WTC11 (cell line): ENCODE results near the gene TMTC2. TPM values are rescaled to one million over a fixed set of nuclear protein-coding genes. Genes with fewer than 3 reads are reported as not detected.

Experiments used
- ATAC-seq: fragments of 200-7000 bp; cut with Tn5 transposase; 2 replicates; pipeline ENCODE4 v1.10.0; 2021; ENCODE audit warnings: mild to moderate bottlenecking, moderate library complexity
- CTCF ChIA-PET: fragments of 300-600 bp; sonication (Branson Sonifier 250); formaldehyde crosslinking; loops from one replicate; lab custom pipeline; 2021; ENCODE audit warnings: antibody characterized with exemption; lab: Charles Lee
- POLR2A ChIA-PET: fragments of 350-600 bp; sonication (Branson Sonifier 250); formaldehyde crosslinking; loops from one replicate; lab custom pipeline; 2021; ENCODE audit warnings: antibody characterized with exemption; lab: Charles Lee
- DNase-seq: peaks from one replicate; pipeline ENCODE4 v3.0.0; 2021; ENCODE audit warnings: low spot score
- H3K27ac Mint-ChIP-seq: 2 replicates; pipeline ENCODE4 v1.8.0; 2021; ENCODE audit warnings: mixed read lengths
- H3K27me3 Mint-ChIP-seq: 2 replicates; pipeline ENCODE4 v1.8.0; 2021; ENCODE audit warnings: low read depth, mild to moderate bottlenecking, moderate library complexity, mixed read lengths
- H3K36me3 Mint-ChIP-seq: 2 replicates; pipeline ENCODE4 v1.8.0; 2021; ENCODE audit warnings: mixed read lengths
- H3K4me1 Mint-ChIP-seq: 2 replicates; pipeline ENCODE4 v1.8.0; 2022; ENCODE audit warnings: mixed read lengths
- H3K4me3 Mint-ChIP-seq: 2 replicates; pipeline ENCODE4 v1.8.0; 2021; ENCODE audit warnings: mild to moderate bottlenecking, moderate library complexity, mixed read lengths
- H3K9me3 Mint-ChIP-seq: 2 replicates; pipeline ENCODE4 v1.8.0; 2021; ENCODE audit warnings: mixed read lengths
- EMX1 ChIP-seq: fragments of 250-450 bp; sonication (Bioruptor Pico); IDR thresholded peaks from 2 replicates; pipeline ENCODE4 v1.8.0; 2021; ENCODE audit warnings: mild to moderate bottlenecking
- ETV6 ChIP-seq: sonication (generic); formaldehyde crosslinking; IDR thresholded peaks from 2 replicates; pipeline ENCODE4 v1.8.1; 2022; ENCODE audit warnings: mild to moderate bottlenecking, missing genetic modification reagents
- FOXJ3 ChIP-seq: sonication (generic); formaldehyde crosslinking; IDR thresholded peaks from 2 replicates; pipeline ENCODE4 v1.9.0; 2021; ENCODE audit warnings: missing genetic modification reagents, mild to moderate bottlenecking, borderline replicate concordance
- FOXK1 ChIP-seq: sonication (generic); formaldehyde crosslinking; IDR thresholded peaks from 2 replicates; pipeline ENCODE4 v1.8.0; 2022; ENCODE audit warnings: mild to moderate bottlenecking, moderate library complexity, missing genetic modification reagents
- FOXP1 ChIP-seq: sonication (generic); formaldehyde crosslinking; IDR thresholded peaks from 2 replicates; pipeline ENCODE4 v1.8.0; 2022; ENCODE audit warnings: missing genetic modification reagents, mild to moderate bottlenecking, moderate library complexity, borderline replicate concordance
- HMGA2 ChIP-seq: fragments of 250-450 bp; sonication (Bioruptor Pico); IDR thresholded peaks from 2 replicates; pipeline ENCODE4 v1.4.0; 2021; ENCODE audit warnings: mild to moderate bottlenecking, moderate library complexity
- MXD4 ChIP-seq: fragments of 250-450 bp; sonication (Bioruptor Pico); IDR thresholded peaks from 2 replicates; pipeline ENCODE4 v1.8.0; 2021; ENCODE audit warnings: mild to moderate bottlenecking, moderate library complexity, borderline replicate concordance
- NFE2L1 ChIP-seq: sonication (generic); formaldehyde crosslinking; IDR thresholded peaks from 2 replicates; pipeline ENCODE4 v1.8.1; 2023; ENCODE audit warnings: missing genetic modification reagents
- NFYB ChIP-seq: sonication (generic); formaldehyde crosslinking; conservative IDR thresholded peaks from 2 replicates; pipeline ENCODE4 v1.8.0; 2022; ENCODE audit warnings: low read depth, missing genetic modification reagents
- SOX15 ChIP-seq: fragments of 250-450 bp; sonication (Bioruptor Pico); IDR thresholded peaks from 2 replicates; pipeline ENCODE4 v1.9.0; 2021; ENCODE audit warnings: mild to moderate bottlenecking
- ZNF396 ChIP-seq: fragments of 250-450 bp; sonication (Bioruptor Pico); IDR thresholded peaks from 2 replicates; pipeline ENCODE4 v1.8.0; 2021; ENCODE audit warnings: mild to moderate bottlenecking, moderate library complexity, borderline replicate concordance
- ZNF416 ChIP-seq: fragments of 250-450 bp; sonication (Bioruptor Pico); IDR thresholded peaks from 2 replicates; pipeline ENCODE4 v1.9.0; 2021; ENCODE audit warnings: mild to moderate bottlenecking, inconsistent platforms
- total RNA-seq: library from RNA; stranded (reverse); gene quantifications from 3 replicates; pipeline ENCODE4 v1.2.3, GENCODE V29; 2021
- TF ChIP-seq, protein P1 (sequence below): sonication (generic); formaldehyde crosslinking; IDR thresholded peaks from 2 replicates; pipeline ENCODE4 v1.8.1; 2023; ENCODE audit warnings: mild to moderate bottlenecking, moderate library complexity, missing genetic modification reagents
- TF ChIP-seq, protein P2 (sequence below): fragments of 250-450 bp; sonication (Bioruptor Pico); IDR thresholded peaks from 2 replicates; pipeline ENCODE4 v1.9.0; 2021; ENCODE audit warnings: mild to moderate bottlenecking
- TF ChIP-seq, protein P3 (sequence below): sonication (generic); formaldehyde crosslinking; conservative IDR thresholded peaks from 2 replicates; pipeline ENCODE4 v1.8.1; 2022; ENCODE audit warnings: mild to moderate bottlenecking, missing genetic modification reagents
- TF ChIP-seq, protein P4 (sequence below): sonication (generic); formaldehyde crosslinking; IDR thresholded peaks from 2 replicates; pipeline ENCODE4 v1.8.0; 2022; ENCODE audit warnings: mild to moderate bottlenecking, missing genetic modification reagents

The TMTC2 gene
- total RNA-seq, 1 experiment from 2014 or later = 6.4 TPM

DNA sequence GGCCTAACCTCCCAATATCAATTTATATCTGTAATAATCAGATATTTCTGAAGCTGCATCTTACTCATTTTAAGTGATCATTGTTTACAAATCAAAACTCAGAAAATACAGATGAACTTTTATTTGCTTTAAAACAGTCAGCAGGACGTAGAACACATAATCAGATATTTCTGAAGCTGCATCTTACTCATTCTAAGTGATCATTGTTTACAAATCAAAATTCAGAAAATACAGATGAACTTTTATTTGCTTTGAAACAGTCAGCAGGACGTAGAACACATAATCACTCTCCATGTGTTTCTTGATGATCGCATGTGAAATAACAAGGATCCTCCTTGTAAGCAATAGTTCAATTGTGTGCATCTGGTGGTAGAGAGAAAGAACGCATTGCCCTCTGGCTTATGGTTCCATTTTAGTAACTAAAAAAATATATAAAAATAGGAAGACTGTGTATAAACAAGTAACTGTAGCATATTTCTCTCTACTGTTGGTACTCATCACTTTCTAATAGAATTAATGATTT, 15.0 kb upstream of the TMTC2 start (continued):
- TF ChIP-seq NFYB (CRISPR knock-in tag) = no peak
- TF ChIP-seq, protein P1, sequence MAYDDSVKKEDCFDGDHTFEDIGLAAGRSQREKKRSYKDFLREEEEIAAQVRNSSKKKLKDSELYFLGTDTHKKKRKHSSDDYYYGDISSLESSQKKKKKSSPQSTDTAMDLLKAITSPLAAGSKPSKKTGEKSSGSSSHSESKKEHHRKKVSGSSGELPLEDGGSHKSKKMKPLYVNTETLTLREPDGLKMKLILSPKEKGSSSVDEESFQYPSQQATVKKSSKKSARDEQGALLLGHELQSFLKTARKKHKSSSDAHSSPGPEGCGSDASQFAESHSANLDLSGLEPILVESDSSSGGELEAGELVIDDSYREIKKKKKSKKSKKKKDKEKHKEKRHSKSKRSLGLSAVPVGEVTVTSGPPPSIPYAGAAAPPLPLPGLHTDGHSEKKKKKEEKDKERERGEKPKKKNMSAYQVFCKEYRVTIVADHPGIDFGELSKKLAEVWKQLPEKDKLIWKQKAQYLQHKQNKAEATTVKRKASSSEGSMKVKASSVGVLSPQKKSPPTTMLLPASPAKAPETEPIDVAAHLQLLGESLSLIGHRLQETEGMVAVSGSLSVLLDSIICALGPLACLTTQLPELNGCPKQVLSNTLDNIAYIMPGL (CRISPR knock-in tag) = no peak
- TF ChIP-seq ZNF396 = no peak
- TF ChIP-seq, protein P2, sequence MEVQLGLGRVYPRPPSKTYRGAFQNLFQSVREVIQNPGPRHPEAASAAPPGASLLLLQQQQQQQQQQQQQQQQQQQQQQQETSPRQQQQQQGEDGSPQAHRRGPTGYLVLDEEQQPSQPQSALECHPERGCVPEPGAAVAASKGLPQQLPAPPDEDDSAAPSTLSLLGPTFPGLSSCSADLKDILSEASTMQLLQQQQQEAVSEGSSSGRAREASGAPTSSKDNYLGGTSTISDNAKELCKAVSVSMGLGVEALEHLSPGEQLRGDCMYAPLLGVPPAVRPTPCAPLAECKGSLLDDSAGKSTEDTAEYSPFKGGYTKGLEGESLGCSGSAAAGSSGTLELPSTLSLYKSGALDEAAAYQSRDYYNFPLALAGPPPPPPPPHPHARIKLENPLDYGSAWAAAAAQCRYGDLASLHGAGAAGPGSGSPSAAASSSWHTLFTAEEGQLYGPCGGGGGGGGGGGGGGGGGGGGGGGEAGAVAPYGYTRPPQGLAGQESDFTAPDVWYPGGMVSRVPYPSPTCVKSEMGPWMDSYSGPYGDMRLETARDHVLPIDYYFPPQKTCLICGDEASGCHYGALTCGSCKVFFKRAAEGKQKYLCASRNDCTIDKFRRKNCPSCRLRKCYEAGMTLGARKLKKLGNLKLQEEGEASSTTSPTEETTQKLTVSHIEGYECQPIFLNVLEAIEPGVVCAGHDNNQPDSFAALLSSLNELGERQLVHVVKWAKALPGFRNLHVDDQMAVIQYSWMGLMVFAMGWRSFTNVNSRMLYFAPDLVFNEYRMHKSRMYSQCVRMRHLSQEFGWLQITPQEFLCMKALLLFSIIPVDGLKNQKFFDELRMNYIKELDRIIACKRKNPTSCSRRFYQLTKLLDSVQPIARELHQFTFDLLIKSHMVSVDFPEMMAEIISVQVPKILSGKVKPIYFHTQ (CRISPR knock-in tag) = no peak
- no peak for TF ChIP-seq FOXJ3 (CRISPR knock-in tag)
- TF ChIP-seq SOX15 (CRISPR knock-in tag) = no peak
- TF ChIP-seq MXD4 (CRISPR knock-in tag) = no peak
- TF ChIP-seq NFE2L1 (CRISPR knock-in tag) = no peak
- TF ChIP-seq, protein P3, sequence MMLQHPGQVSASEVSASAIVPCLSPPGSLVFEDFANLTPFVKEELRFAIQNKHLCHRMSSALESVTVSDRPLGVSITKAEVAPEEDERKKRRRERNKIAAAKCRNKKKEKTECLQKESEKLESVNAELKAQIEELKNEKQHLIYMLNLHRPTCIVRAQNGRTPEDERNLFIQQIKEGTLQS = no peak

DNA sequence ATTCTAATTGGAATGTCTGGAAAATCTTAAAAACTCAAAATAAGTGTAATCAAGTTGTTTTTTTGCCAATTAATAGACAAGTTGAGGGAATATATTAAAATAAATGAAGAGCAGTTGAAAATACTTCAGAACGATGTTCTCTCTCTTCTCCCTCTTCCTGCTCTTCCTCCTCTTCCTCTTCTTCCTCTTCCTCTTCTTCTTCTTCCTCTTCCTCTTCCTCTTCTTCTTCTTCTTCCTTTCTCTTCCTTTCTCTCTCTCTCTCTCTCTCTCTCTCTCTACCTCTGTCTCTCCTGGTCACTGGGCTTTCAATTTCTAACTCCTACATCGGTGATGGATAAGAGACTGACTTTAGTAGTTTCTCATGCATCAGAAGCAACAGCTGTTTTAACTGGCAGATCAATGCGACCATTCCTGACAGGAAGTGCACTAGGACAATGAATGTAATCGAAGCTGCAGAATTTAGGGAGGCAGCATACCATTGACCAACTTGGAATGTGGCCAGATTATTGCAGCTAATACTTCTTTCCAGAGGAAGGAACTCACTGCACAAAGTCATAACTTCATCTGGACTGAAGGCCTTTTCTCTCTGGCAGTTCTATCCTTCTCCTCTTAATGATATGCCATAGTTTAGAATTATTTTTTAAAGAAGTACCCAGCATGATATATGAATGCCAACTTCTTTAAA, 13.8 kb upstream of the TMTC2 start:
- TF ChIP-seq ETV6 (CRISPR knock-in tag) = no peak
- no peak for TF ChIP-seq FOXP1 (CRISPR knock-in tag)
- TF ChIP-seq ZNF416 (CRISPR knock-in tag) = no peak
- TF ChIP-seq, protein P4, sequence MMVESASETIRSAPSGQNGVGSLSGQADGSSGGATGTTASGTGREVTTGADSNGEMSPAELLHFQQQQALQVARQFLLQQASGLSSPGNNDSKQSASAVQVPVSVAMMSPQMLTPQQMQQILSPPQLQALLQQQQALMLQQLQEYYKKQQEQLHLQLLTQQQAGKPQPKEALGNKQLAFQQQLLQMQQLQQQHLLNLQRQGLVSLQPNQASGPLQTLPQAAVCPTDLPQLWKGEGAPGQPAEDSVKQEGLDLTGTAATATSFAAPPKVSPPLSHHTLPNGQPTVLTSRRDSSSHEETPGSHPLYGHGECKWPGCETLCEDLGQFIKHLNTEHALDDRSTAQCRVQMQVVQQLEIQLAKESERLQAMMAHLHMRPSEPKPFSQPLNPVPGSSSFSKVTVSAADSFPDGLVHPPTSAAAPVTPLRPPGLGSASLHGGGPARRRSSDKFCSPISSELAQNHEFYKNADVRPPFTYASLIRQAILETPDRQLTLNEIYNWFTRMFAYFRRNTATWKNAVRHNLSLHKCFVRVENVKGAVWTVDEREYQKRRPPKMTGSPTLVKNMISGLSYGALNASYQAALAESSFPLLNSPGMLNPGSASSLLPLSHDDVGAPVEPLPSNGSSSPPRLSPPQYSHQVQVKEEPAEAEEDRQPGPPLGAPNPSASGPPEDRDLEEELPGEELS = no peak
- TF ChIP-seq EMX1 (CRISPR knock-in tag) = no peak
- no peak for TF ChIP-seq HMGA2
- TF ChIP-seq, all 79 proteins: peak for 0
- H3K9me3 Mint-ChIP-seq = peaks cover 4% of the 10 kb centered on the region; the same call in 1 of the 2 replicates
- H3K27ac Mint-ChIP-seq = no peak overlapping the region
- ChIA-PET POLR2A (no interaction called here), CTCF (no interaction called here)
- H3K36me3 Mint-ChIP-seq = no peaks in the 10 kb centered on the region
- peaks cover 2% of the 10 kb centered on the region; the same call in 1 of the 2 replicates for H3K4me1 Mint-ChIP-seq
- no peaks in the 10 kb centered on the region for H3K27me3 Mint-ChIP-seq
- ATAC-seq = no peak
- H3K4me3 Mint-ChIP-seq = no peak overlapping the region
- no peak for DNase-seq

DNA sequence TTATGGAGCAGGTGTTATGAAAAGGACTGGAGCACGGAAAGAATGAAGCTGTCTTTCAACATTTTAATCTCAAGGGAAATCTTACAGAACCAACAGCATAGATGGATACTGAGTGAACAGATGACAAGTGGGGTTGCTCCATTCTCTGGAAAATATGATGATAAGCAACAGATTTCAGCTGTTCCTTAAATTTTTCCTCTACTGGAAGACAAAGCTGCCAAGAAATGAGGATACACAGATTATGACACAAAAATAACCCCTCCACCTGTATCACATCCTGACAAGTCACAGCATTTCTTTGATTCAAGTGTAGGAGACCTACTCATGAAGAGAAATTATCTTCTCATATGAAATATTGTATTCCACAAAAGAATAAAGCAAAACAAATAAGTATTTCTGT, 13.0 kb upstream of the TMTC2 start:
- CTCF ChIA-PET = interaction anchor here (2.1 kb wide), 1 partner anchor 12 kb away, joined by 6 read pairs; the partner anchor contains the start of gene TMTC2
- H3K4me3 Mint-ChIP-seq = no peak overlapping the region
- POLR2A ChIA-PET = no interaction called here

More for the DNA sequence above, 13.0 kb upstream of the TMTC2 start:
- H3K4me1 Mint-ChIP-seq = peaks cover 2% of the 10 kb centered on the region; the same call in 1 of the 2 replicates
- no peaks in the 10 kb centered on the region for H3K27me3 Mint-ChIP-seq
- no peak for DNase-seq
- no peak overlapping the region for H3K27ac Mint-ChIP-seq
- TF ChIP-seq FOXK1 (CRISPR knock-in tag) = no peak
- H3K36me3 Mint-ChIP-seq = no peaks in the 10 kb centered on the region
- ATAC-seq = no peak
- H3K9me3 Mint-ChIP-seq = peaks cover 4% of the 10 kb centered on the region; the same call in 1 of the 2 replicates
